GM21515 (cell line): ENCODE results near the gene HNRNPR.
"Not testable (repeated sequence)": the region's sequence is repeated elsewhere in the genome, so short reads cannot be mapped to it uniquely, and the experiment has no call there.

ENCODE experiments used
- ATAC-seq: cut with Tn5 transposase; IDR thresholded peaks from one replicate; pipeline ENCODE4 v1.9.1; 2021; ENCODE audit not compliant: unreplicated experiment

Gene HNRNPR

DNA sequence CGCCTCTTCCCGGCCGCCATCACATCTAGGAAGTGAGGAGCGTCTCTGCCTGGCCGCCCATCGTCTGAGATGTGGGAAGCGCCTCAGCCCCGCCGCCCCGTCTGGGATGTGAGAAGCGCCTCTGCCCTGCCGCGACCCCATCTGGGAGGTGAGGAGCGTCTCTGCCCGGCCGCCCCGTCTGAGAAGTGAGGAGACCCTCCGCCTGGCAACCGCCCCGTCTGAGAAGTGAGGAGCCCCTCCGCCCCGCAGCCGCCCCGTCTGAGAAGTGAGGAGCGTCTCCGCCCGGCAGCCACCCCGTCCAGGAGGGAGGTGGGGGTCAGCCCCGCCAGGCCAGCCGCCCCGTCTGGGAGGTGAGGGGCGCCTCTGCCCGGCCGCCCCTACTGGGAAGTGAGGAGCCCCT is 86.7 kb downstream of the HNRNPR start:
- ATAC-seq: not testable (repeated sequence)
